SK-N-DZ (cell line): ENCODE results near the gene AJAP1.

Source experiments
- DNase-seq: peaks from one replicate; pipeline ENCODE4 v3.0.0-alpha.2; 2015; ENCODE audit warnings: low spot score

AJAP1 gene

GRCh38 chr1:4805987-4806386 is 151.6 kb downstream of the AJAP1 start:
- no peak for DNase-seq

GRCh38 chr1:4820543-4820942 is 166.1 kb downstream of the AJAP1 start:
- no peak for DNase-seq

- DNase-seq: peak; percentile 1
Measured at GRCh38 chr1:4825800-4826450, 171.5 kb downstream of the AJAP1 start.

DNA sequence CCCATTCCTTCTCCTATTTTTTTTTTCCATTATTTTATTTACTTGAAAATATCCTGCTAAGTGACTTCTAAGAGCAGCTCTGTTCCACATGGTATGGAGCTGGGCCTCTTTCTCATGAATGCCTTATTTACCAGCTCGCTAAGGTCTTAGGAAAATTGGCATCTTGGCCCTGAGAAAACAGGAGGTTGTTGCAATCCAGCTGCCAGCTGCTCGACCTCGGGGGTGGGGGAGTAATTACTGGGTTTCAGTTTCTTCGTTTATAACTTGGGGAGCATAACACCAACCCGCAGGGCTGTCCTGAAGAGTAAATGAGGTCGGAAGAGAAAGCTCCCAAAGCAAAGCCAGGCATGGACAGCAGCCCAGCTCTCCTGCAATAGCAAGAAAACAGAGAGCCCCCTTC is 176.3 kb downstream of the AJAP1 start:
- DNase-seq: no peak

DNA sequence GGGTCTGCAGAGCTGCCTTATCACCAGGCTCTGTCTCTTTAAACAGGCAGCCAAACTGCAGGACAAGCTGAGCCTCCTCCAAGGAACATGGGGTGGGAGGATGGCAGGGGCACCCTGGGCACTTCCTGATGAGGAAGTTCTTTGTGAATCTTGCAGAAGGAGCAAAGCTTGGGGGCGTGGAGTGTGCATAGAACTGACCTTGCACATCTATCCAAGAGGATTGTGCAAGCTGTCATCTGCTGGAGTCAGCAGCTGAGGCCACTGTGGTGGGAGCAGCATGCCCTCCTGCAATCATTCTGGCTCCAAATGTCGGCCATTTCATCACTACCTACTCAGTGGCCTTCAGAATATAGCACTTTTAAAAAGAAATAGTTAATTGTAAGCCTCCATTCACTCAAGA is 182.2 kb downstream of the AJAP1 start:
- no peak for DNase-seq

DNA sequence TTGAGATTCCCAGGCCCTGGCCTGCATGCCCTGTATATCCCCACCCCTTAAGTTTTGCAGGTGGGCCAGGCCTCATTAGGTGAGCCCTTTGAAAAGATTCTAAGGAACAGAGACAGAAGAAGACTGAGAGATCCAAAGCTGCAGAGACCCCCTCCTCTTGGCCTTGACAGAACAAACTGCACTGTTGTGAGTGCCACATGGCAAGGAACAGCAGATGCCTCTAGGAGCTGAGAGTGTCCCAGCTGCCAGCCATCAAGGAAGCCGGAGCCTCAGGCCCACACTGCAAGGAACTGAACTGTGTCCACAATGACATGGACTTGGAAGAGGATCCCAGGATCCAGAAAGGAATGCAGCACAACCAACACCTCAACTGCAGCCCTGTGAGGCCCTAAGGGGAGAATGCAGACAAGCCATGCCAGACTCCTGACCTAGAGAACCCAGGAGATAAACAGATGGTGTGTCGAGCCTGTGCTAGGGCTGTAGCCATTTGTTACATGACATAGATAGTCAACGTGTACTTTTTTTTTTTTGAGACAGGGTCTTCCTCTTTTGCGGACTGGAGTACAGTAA is 182.7 kb downstream of the AJAP1 start:
- DNase-seq: no peak

GRCh38 chr1:4837752-4838151 is 183.3 kb downstream of the AJAP1 start:
- no peak for DNase-seq

DNA sequence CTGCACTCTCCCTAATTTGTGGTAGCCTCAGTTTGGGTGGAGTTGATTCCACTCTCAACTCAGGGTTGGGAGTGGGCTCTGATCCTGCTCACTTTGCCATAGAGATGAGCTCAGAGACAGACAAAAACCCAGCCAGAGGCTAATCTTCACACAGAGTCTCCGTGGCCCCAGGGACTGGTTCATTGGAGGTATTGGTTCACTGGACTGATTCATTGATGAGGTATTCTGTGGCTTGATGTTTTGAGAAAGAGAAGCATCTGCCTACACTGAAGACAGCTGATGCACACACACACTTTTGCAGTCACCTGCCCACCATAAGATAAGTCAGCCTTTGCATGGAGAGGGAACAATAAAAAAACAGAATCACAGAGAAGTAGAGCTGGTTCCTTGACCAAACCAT is 183.8 kb downstream of the AJAP1 start:
- DNase-seq: no peak
